Raji (cell line): Measurements from ENCODE around the gene FARS2.

Experiments used
- POLR2A ChIP-seq: IDR thresholded peaks from 2 replicates; pipeline ENCODE4 v1.6.1; 2011; ENCODE audit warnings: low read depth, low read length, control low read depth; ENCODE audit not compliant: insufficient read depth

FARS2 gene

DNA sequence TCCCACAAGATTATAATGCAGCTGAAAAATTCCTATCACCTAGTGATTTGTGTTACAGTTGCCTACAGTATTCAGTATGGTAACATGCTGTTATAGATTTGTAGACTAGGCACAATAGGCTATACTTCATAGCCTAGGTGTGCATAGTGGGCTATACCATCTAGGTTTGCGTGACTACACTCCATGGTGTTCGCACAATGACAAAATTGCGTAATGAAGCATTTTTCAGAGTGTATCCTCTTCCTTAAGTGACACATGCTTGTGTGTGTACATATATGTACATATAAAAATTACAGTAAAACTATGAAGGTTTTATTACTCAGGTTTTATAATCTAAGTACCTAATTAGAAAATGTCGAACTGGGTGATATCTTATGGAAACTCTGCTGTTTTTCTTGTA, 133.0 kb downstream of the FARS2 start:
- no peak for TF ChIP-seq POLR2A

DNA sequence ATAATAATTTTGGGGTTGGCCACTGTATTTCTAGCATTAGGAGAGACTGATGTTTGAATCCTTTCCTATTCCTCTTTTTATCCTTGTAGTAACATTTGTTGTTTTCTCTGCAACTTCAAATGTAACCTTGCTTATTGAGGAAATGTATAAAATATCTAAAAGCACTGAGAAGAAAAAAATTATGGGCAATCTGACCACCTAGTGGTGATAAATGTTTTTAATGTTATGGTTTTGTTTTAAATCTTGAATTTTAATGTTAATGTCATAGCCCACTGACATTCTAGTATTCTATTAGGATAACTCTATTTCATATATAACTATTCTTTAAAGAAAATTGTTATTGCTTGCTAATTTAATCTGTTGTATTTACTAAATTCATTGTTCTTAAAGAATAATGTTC, 134.4 kb downstream of the FARS2 start:
- no peak for TF ChIP-seq POLR2A

DNA sequence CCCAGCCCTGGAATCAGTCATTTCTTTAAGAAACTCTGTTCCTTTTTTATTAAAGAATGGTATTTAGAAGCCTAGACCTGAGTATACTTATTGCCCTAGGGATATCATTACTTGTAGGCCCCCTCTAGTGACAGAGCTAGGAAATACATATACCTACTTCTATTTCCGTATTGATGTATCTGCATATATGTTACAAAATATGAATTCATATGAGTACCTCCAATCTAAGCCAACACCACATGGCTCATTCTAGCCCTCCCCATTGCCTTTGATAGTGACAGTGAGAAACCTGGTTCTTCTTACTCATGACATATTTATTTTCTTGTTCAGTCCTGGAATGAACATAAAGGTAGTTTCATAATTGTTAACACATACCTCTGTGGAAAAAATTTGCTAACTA, 137.2 kb downstream of the FARS2 start:
- no peak for TF ChIP-seq POLR2A

DNA sequence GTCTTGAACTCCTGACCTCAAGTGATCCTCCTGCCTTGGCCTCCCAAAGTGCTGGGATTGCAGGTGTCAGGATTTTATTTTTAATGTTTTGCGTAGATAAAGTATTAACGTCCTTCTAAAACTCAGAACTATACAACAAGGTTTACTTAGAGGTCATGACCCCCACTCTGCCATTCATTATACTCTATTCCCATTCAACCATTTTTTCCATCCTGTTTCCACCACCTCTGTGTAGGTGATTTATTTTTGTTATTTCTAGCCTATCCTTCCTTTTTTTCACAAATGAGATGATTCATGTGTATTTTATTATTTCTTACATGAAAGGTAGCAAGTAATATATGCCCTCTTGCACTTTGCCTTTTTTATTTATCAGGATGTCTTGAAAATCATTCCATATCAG, 138.1 kb downstream of the FARS2 start:
- no peak for TF ChIP-seq POLR2A

DNA sequence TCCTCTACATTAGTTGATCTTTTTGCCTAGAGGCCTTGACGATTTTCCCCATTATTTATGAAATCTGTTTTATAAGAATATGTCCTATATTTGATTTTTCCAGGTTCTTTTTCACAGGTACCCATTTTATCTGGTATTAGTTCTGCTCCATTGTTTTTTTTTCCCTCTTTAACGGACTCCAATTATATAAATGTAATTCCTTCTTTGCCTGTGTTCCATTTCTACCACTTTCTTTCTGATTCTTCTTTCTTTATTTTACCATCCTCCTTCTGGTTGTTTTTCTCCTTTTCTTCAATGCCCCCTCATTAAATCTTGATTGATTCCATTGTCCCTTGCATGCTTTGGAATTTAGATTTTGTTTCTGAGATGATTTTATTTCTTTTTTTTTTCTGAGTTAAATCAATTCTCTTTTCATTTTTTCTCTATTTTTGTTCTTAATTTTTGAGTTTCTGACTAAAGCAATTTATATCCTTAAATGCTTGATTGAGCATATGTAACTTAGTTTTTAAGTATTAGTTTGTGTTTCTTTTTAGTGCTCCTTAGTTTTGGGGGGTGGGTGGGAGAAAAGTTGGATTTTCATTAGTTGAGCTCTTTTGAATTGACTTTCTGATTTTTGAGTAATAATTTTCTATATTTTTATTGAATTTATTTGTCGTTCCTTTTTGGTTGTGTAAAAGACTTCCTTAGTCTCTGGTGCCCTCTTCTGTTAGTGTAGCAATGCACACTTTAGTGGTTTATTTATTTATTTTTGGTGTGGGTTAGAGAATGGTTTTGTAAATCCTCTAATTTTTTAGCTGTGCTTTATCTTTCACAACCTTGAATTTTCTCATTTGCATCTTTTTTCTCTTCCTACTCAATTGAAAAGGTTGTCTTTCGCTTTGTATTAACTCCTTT, 140.8 kb downstream of the FARS2 start:
- no peak for TF ChIP-seq POLR2A

DNA sequence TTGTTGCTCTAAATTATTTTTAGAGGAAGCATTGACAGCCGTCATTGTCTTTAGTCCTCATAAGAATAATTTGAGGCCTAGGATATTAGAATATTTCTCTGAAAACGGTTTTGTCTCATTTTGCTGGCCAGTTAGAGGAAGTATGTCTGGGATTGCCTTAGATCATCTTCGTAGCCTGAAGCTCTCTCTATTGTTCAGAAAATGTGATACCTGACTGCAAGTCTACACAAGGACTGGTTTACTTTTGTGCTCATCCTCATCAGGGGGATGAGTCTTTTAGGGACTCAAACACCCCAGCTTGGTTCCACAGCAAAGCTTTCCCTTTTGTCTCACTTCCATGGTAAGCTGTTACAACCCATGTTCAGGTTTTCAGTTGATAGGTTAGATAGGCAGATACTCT, 141.8 kb downstream of the FARS2 start:
- no peak for TF ChIP-seq POLR2A

DNA sequence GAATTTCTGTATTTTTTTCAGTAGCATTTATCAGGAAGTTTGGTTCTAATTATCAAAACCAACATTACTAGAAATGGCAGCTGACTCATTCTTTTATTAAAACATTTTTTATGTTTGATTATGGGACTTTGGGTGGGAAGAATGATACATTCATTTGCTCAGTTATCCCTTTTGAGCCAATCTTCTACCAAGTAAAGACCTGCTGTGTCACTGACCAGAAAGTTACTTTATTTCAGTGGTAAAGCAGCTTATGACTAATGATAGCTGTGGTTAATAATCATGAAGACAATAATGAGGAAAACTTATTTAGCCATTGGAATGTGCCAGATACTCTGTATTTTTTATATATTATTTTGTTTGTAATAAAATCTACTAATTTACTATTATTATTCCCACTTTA, 142.3 kb downstream of the FARS2 start:
- TF ChIP-seq POLR2A, result no peak

DNA sequence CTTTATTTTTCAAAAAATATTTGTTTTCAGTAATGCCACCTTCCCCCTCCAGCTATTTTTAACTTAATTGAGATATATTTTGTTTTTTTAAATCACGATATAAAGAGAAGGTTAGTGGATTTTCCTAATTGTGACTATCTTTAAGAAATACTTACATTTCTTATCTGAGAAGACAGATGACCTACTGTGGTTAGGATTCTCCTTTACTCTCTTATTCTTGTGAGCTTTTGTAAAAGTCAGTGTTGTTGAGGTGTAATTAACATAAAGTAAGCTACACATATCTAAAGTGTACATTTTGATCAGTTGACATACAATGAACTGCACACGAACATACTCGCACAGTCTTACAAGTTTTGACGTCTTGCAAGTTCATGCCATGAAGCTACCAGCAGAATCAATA, 144.7 kb downstream of the FARS2 start:
- no peak for TF ChIP-seq POLR2A

DNA sequence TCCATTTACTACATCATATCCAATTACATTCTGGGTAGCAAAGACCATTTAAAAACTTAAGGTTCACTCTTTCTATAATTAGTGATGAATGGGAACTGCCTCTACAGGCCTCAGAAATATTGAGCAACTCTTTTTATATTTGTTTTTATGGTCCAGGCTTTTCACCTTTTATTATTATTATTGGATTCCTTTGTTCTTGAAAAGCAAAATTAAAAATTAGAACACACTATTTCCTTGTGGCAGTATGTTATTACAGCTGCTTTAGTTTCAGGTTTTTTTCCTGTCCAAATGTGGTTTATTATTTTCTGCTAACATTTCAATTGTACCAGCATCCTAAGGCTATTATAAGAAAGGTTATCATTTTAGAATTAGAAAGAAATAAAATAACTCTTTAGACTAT, 150.1 kb downstream of the FARS2 start:
- no peak for TF ChIP-seq POLR2A

DNA sequence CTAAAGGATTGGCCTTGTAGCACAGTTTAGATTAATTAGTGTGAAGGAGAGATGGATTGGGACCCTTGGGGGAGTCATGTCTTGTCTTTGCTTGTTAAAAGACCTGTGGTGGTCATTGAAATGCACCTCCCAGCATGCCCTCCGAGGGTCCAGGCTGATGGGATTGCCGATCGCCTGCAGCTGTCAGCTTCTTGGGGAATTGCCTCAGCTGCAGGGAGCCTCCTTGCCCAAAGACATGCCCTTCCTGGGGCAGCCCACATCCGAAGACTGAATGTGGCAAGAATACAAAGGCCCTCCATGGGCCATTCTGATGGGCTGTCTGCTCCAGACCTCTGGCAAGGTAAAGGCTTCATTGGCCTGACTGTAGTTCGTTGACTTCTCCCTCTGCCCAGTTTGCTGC, 150.7 kb downstream of the FARS2 start:
- TF ChIP-seq POLR2A, result no peak

DNA sequence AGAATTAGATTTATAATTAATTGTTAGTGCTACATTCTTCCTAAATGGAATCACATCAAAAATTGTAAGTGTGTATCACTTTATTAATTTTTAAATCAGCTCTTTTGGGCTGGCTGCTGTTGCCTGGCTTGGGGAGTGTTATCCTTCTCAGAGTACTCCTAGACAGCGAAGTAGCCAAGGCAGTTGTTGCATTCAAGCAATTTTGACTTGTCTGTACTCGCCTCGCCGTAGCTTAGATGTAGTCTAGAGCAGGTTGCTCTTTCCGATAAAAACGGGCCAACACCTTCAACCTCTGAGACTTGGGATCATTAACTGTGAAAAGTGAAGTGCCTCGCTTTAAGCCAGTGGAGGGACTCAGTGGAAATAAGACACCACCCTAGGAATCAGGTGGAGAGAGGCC, 151.3 kb downstream of the FARS2 start:
- no peak for TF ChIP-seq POLR2A

DNA sequence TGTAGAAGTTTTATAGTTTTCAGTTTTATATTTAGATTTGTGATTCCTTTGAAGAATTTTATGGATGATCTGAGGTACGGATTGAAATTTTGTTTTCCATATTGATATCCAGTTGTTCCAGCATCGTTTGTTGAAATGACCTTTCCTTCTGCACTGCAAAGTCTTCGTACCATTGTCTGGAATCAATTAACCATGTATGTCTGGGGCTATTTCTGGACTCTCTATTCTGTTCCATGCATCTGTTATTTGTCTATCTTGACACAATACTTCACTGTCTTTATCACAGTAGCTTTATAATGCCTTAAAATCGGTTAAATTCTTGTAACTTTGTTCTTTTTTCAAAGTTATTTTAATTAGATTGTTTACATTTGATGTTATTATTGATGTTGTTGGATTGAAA, 154.9 kb downstream of the FARS2 start:
- no peak for TF ChIP-seq POLR2A

DNA sequence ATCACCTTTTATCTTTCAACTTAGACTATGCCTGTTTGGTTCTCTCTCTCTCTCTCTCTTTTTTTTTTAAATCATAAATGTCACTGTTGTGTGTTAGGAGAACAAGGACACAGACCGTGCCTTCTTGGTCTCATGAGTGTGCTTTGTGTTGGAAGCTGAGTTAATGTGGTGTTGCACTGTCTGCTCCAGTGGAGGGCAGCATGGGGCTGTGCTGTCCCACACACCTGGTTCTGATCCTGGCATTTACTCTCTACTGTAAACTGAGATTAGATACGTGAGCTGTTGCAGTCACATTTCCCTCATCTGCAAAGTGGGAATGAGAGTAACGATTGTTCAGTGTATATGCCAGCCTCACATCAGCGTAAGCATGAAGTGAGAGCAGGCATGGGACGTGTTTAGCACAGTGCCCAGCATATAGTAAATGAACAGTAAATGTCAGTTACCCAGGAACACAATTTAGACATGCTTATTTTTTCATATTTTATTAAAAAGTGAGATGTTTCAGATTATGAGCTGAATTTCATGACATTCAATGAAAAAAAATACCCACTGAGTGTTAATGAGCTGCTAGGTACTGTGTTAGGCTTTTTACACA, 161.1 kb downstream of the FARS2 start:
- no peak for TF ChIP-seq POLR2A

DNA sequence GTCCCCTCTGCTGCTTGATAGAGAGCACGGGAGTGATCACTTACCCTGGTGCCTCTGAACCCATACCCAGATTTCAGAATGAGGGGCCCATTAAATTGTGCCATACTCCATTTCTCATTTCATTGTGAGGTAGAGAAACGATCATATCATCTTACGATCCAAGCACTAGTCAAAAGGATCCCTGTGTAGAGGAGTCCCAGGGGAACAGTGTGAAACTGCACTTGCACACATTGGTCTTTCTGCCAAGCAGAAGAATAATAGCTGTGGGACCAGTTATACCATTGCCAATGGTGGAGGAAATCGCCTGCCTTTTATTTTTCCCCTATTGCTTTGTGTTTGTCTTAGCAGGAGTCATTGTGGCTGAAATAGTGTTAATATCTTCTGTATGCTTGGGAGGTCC, 161.9 kb downstream of the FARS2 start:
- no peak for TF ChIP-seq POLR2A

DNA sequence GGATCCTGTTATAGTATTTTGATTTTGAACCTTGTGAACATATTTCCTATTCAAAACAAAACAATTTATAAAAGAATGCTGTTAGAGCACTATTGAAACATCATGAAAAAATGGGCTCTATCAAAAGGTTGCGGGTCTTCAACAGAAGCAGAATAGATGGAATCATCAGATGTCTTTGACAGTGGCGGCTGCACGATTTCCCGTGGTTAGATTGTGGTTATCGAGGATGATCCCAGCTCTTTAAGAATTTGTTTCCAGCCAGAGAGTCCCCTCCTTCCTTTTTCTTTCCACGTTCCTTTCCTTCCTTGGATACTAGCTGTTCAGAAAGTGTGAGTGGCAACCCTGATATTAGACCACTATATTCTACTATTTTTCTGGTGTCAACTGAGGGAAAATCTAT, 163.4 kb downstream of the FARS2 start:
- TF ChIP-seq POLR2A, result no peak

DNA sequence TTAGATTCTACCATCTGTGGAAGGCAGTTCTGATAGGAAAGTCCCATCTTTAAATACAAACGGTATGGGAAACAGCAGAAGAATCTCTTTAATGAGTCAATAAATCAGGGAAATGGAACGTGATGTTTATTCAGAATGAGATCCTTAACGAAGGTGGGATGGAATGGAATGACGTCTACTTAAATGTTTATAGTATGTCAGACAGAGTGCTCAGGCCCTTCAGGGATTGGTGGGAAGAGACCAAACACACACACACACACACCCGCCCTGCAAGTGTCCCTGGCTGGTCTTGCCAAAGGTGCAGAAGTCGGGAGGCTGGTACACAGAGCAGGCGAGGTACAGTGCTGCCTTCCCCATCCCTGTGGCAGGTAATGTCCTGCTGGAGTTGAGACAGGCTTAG, 164.0 kb downstream of the FARS2 start:
- no peak for TF ChIP-seq POLR2A

DNA sequence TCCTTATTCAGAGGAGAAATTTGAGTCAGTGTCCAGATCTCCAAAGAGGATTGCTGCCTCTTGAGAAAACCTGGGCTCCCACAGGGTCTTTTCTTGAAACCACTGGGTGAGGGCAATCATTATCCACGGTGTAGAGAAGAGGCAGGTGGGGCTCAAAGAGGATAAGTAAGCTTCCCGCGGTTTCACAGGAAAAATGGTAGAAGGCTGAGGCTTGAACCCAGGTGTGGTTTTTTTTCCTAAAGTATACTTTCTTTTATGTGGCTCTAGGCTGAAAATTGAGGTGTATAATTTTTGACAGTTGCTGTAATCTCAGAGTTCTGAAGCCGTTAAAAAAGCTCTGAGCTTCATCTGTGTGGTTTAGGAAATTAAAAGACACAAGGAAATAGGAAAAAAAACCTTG, 164.5 kb downstream of the FARS2 start:
- TF ChIP-seq POLR2A, result no peak
